HCT116 (cell line): ENCODE measurements around the gene PRPF40B. TPM values are rescaled to one million over a fixed set of nuclear protein-coding genes. Genes with fewer than 3 reads are reported as not detected.

Experiments used
- ATAC-seq: fragments of 200-7000 bp; cut with Tn5 transposase; 2 replicates; pipeline ENCODE4 v1.9.1; 2020; ENCODE audit warnings: mild to moderate bottlenecking, moderate library complexity
- BruUV-seq: library from RNA; stranded (reverse); fragments of 400-500 nt; replicated peaks from 2 replicates; lab custom pipeline; 2021; lab: Mats Ljungman, UMichigan
- CTCF ChIA-PET: fragments of 300-600 bp; sonication (Branson Sonifier 250); formaldehyde crosslinking; loops from one replicate; lab custom pipeline; 2021; ENCODE audit warnings: antibody characterized with exemption; lab: Charles Lee
- POLR2A ChIA-PET: fragments of 300-600, 350-600 bp; sonication (Branson Sonifier 250); formaldehyde crosslinking; loops from one replicate; lab custom pipeline; 2021; ENCODE audit warnings: antibody characterized with exemption; lab: Charles Lee
- RAD21 ChIA-PET, 2 experiments: fragments of 300-600 bp; sonication (Branson Sonifier 250); formaldehyde crosslinking; loops; one replicate each; lab custom pipeline; 2023; ENCODE audit warnings: low total read pairs in 2 of 2; ENCODE audit not compliant: uncharacterized antibody in 2 of 2, unreplicated experiment in 2 of 2, low non-redundant PET in 1 of 2; lab: Charles Lee
- DNase-seq: peaks from one replicate; pipeline ENCODE4 v3.0.0-alpha.2; 2010; ENCODE audit warnings: low read depth, low spot score
- H2AFZ ChIP-seq: fragments of 200-600 bp; shearing (Covaris generic), sonication (generic); 2 replicates; pipeline ENCODE4 v1.6.1; 2017; ENCODE audit warnings: low read depth, mixed run types, mixed read lengths, antibody characterized with exemption, low read length; ENCODE audit not compliant: poor library complexity, severe bottlenecking
- H3K27ac ChIP-seq: 2 replicates; pipeline ENCODE4 v1.5.1; 2012; ENCODE audit warnings: low read depth, low read length
- H3K27me3 ChIP-seq: fragments of 200-600 bp; sonication (generic); 2 replicates; pipeline ENCODE4 v1.6.1; 2016; ENCODE audit warnings: mixed run types, low read length, mixed read lengths; ENCODE audit not compliant: insufficient read depth
- H3K36me3 ChIP-seq, 2 experiments: fragments of 200-500 bp in 1 of 2; fragments of 200-600 bp in 1 of 2; sonication (Bioruptor generic) in 1 of 2; sonication (generic) in 1 of 2; 2 replicates each; pipeline versions ENCODE4 v1.5.1 to v1.6.1; 2014 to 2016; ENCODE audit warnings: low read length in 2 of 2, inconsistent platforms in 1 of 2, mixed read lengths in 1 of 2, mixed run types in 1 of 2; ENCODE audit not compliant: insufficient read depth in 2 of 2, control insufficient read depth in 1 of 2
- H3K4me1 ChIP-seq, 2 experiments: fragments of 200-600 bp in 1 of 2; sonication (generic) in 1 of 2; 2 replicates each; pipeline versions ENCODE4 v1.5.1 to v1.6.1; 2012 to 2017; ENCODE audit warnings: low read length in 2 of 2, inconsistent platforms in 1 of 2, mild to moderate bottlenecking in 1 of 2, mixed read lengths in 1 of 2, mixed run types in 1 of 2, moderate library complexity in 1 of 2; ENCODE audit not compliant: insufficient read depth in 2 of 2, control insufficient read depth in 1 of 2
- H3K4me2 ChIP-seq: fragments of 200-600 bp; sonication (generic); 2 replicates; pipeline ENCODE4 v1.6.1; 2017; ENCODE audit warnings: mixed run types, low read length, mixed read lengths
- H3K4me3 ChIP-seq, 2 experiments: fragments of 200-600 bp in 1 of 2; sonication (generic) in 1 of 2; replicated peaks in 1 of 2; 2 replicates each; pipeline ENCODE4 v1.5.1; 2011 to 2016; ENCODE audit warnings: low read length in 2 of 2, control low read depth in 1 of 2, low read depth in 1 of 2, mild to moderate bottlenecking in 1 of 2, mixed read lengths in 1 of 2, mixed run types in 1 of 2
- H3K79me2 ChIP-seq: fragments of 200-600 bp; sonication (generic); 2 replicates; pipeline ENCODE4 v1.6.1; 2017; ENCODE audit warnings: mild to moderate bottlenecking, mixed run types, low read length, moderate library complexity, mixed read lengths; ENCODE audit not compliant: insufficient read depth
- H3K9ac ChIP-seq: fragments of 200-600 bp; sonication (generic); 2 replicates; pipeline ENCODE4 v1.6.1; 2016; ENCODE audit warnings: low read length, mixed read lengths
- H3K9me2 ChIP-seq: fragments of 200-600 bp; sonication (generic), shearing (Covaris generic); 2 replicates; pipeline ENCODE4 v1.6.1; 2017; ENCODE audit warnings: mixed run types, mild to moderate bottlenecking, moderate library complexity; ENCODE audit not compliant: insufficient read depth
- H3K9me3 ChIP-seq, 2 experiments: fragments of 200-500 bp in 1 of 2; fragments of 200-600 bp in 1 of 2; sonication (Bioruptor generic) in 1 of 2; sonication (generic) in 1 of 2; 2 replicates each; pipeline ENCODE4 v1.6.1; 2014 to 2017; ENCODE audit warnings: low read length in 2 of 2, mixed read lengths in 2 of 2, inconsistent platforms in 1 of 2, low read depth in 1 of 2, mild to moderate bottlenecking in 1 of 2, mixed run types in 1 of 2, moderate library complexity in 1 of 2; ENCODE audit not compliant: control insufficient read depth in 1 of 2, insufficient read depth in 1 of 2
- H4K20me1 ChIP-seq: fragments of 200-600 bp; sonication (generic), shearing (Covaris generic); 2 replicates; pipeline ENCODE4 v1.6.1; 2017; ENCODE audit warnings: mixed run types, mild to moderate bottlenecking, moderate library complexity; ENCODE audit not compliant: insufficient read depth
- RAD21 ChIP-seq: IDR thresholded peaks from 2 replicates; pipeline ENCODE4 v1.6.1; 2012; ENCODE audit warnings: low read depth, mild to moderate bottlenecking
- SIN3A ChIP-seq: IDR thresholded peaks from 2 replicates; pipeline ENCODE4 v1.6.1; 2012; ENCODE audit warnings: low read depth
- YY1 ChIP-seq: IDR thresholded peaks from 2 replicates; pipeline ENCODE4 v1.6.1; 2011; ENCODE audit warnings: low read length, low read depth, moderate library complexity, mild to moderate bottlenecking; ENCODE audit not compliant: insufficient replicate concordance; ENCODE audit errors: extremely low read depth
- intact Hi-C: fragments of 100-400 bp; cut with micrococcal nuclease; formaldehyde crosslinking; loops from 2 replicates; pipeline ENCODE4 v1.10.0; 2022
- total RNA-seq: library from RNA; stranded (reverse); gene quantifications from one replicate; pipeline ENCODE4 v1.2.1, GENCODE V29; 2021; ENCODE audit not compliant: unreplicated experiment

PRPF40B gene
- total RNA-seq, 1 experiment from 2014 or later, result 29.0 TPM

GRCh38 chr12:49665384-49665783 is 42.0 kb downstream of the PRPF40B start:
- ChIA-PET CTCF (no interaction called here), RAD21 (no interaction called here), POLR2A (interaction anchor here (1.2 kb wide), 1 partner anchor 76 kb away, joined by 4 read pairs; the partner anchor contains the start of gene TMBIM6)
- Histone ChIP-seq H3K79me2 (no peaks in the 10 kb centered on the region), H3K9me3 (no peaks in the 10 kb centered on the region), H3K9me2 (0 out of 2 replicates have a peak, but pooled peaks cover 2% of the 10 kb centered on the region), H3K4me1 (peaks cover 0 to 11% of the 10 kb centered on the region in 2 experiments; a peak in 2 of 4 replicates), H3K9ac (no peak overlapping the region), H3K36me3 (no peaks in the 10 kb centered on the region), H4K20me1 (no peaks in the 10 kb centered on the region), H3K27me3 (no peaks in the 10 kb centered on the region), H3K4me2 (no peak overlapping the region), H3K4me3 (no peak overlapping the region), H2AFZ (no peak overlapping the region), H3K27ac (no peak overlapping the region)
- intact Hi-C loops, result no loop called here
- no TSS peak for BruUV-seq
- DNase-seq (no peak), ATAC-seq (no peak)
- TF ChIP-seq YY1 (no peak), RAD21 (no peak)

DNA sequence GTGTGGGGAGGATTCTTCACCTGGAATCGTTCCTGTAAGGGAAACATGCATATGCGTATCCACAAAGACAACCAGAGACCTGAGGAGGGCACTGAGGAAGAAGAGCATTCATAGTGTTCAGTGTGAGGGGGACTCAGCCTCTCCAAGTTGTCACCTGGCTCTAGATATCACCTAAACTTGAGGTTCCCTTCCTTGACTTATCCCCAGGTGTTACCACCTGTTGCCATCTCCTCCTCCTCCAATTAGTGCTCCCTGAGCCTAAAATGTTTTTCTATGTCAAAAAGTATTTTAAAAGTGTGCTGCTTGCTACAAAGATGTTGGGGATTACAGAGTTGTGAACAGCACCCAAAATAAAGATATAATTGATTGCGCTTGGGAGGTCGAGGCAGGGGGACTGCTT is 42.8 kb downstream of the PRPF40B start:
- H3K4me3 ChIP-seq, result no peak overlapping the region
- H2AFZ ChIP-seq, result no peak overlapping the region
- TF ChIP-seq SIN3A, result no peak
- ATAC-seq (no peak), DNase-seq (no peak)
- POLR2A ChIA-PET, result no interaction called here
- no peaks in the 10 kb centered on the region for H3K27me3 ChIP-seq
- peaks cover 0 to 11% of the 10 kb centered on the region in 2 experiments; a peak in 2 of 4 replicates for H3K4me1 ChIP-seq
- H3K9me3 ChIP-seq, result no peaks in the 10 kb centered on the region
- no peaks in the 10 kb centered on the region for H3K79me2 ChIP-seq
- H3K9ac ChIP-seq, result no peak overlapping the region
- H3K4me2 ChIP-seq, result no peak overlapping the region
- intact Hi-C loops, result no loop called here
- no TSS peak for BruUV-seq
- no peaks in the 10 kb centered on the region for H3K36me3 ChIP-seq
- 0 out of 2 replicates have a peak, but pooled peaks cover 2% of the 10 kb centered on the region for H3K9me2 ChIP-seq
- H3K27ac ChIP-seq, result no peak overlapping the region
- CTCF ChIA-PET, result no interaction called here
- RAD21 ChIA-PET, result no interaction called here
- no peaks in the 10 kb centered on the region for H4K20me1 ChIP-seq
